ENCODE results near the gene TNFSF10. TPM values are rescaled to one million over a fixed set of nuclear protein-coding genes. Genes with fewer than 3 reads are reported as not detected.

TNFSF10 gene
- total and polyA plus RNA-seq, 10 of the 15 experiments (the other 5 are each of a cell fraction or from before 2014, with no cell fraction given), result 2.1 to 12.3 (median 4.4) TPM

DNA sequence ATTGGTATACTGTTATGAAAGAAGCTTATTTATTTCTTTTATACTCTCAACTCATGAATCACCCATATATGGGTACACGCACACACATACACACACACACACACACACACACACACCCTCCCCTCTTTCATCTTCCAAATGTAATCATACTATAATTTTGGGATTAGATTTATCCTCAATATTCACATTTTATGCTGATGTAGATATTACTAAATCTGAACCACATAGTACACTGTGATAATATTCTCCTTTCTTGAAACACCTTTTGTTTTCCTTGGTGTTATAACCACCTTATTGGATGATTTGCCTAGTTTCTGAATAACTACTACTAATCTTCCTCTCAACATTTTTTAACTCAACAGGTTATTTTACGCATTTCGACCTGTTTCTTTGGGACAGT is 66.8 kb downstream of the TNFSF10 start:
- RAD21 ChIA-PET (ENCODE audit: unreplicated experiment), result no interaction called here
- Histone ChIP-seq H3K27ac (ENCODE audit: control insufficient read depth, insufficient read depth) (no peak overlapping the region), H3K4me1 (ENCODE audit: control insufficient read depth, insufficient read depth, low read length) (no peaks in the 10 kb centered on the region), H3K36me3 (ENCODE audit: control insufficient read depth in 2 of 2, insufficient read depth in 2 of 2, low read length in 1 of 2) (no peaks in the 10 kb centered on the region), H3K4me3 (no peak overlapping the region), H2AFZ (ENCODE audit: control insufficient read depth, low read depth, low read length) (no peak overlapping the region), H3K79me2 (ENCODE audit: control insufficient read depth, insufficient read depth, low read length) (no peaks in the 10 kb centered on the region), H3K27me3 (replicated peaks in 1 of 2; ENCODE audit: control insufficient read depth in 2 of 2, insufficient read depth in 2 of 2, low read length in 1 of 2) (no peaks in the 10 kb centered on the region; a peak in 1 of 4 replicates), H3K9me3 (replicated peaks; ENCODE audit: control insufficient read depth, insufficient read depth, low read length) (no peaks in the 10 kb centered on the region), H3K4me2 (ENCODE audit: control insufficient read depth, insufficient read depth) (no peak overlapping the region), H4K20me1 (ENCODE audit: control insufficient read depth, insufficient read depth) (no peaks in the 10 kb centered on the region), H3K9ac (ENCODE audit: control insufficient read depth, insufficient read depth, low read length) (no peak overlapping the region)
- FAIRE-seq, result no peak
- 75% methylated on average over 3 of the region's 3 CpGs for WGBS (ENCODE audit: insufficient coverage, insufficient replicate concordance, low lambda C conversion rate, missing lambda C conversion rate)
- no TSS peak for BruUV-seq (replicated peaks)
- no peak for ATAC-seq
- POLR2A ChIA-PET, result no interaction called here
- SMC1A ChIA-PET (ENCODE audit: uncharacterized antibody, unreplicated experiment), result no interaction called here
- no peak for TF ChIP-seq BHLHE40 (IDR thresholded peaks at IDR 0.05; ENCODE audit: borderline replicate concordance in 1 of 2, low read depth in 2 of 2, low read length in 1 of 2)
- no peak for TF ChIP-seq CREM (IDR thresholded peaks at IDR 0.05; ENCODE audit: low read depth)
- no peak for TF ChIP-seq GABPA (IDR thresholded peaks at IDR 0.05; ENCODE audit: low read depth)
- TF ChIP-seq, protein P1, sequence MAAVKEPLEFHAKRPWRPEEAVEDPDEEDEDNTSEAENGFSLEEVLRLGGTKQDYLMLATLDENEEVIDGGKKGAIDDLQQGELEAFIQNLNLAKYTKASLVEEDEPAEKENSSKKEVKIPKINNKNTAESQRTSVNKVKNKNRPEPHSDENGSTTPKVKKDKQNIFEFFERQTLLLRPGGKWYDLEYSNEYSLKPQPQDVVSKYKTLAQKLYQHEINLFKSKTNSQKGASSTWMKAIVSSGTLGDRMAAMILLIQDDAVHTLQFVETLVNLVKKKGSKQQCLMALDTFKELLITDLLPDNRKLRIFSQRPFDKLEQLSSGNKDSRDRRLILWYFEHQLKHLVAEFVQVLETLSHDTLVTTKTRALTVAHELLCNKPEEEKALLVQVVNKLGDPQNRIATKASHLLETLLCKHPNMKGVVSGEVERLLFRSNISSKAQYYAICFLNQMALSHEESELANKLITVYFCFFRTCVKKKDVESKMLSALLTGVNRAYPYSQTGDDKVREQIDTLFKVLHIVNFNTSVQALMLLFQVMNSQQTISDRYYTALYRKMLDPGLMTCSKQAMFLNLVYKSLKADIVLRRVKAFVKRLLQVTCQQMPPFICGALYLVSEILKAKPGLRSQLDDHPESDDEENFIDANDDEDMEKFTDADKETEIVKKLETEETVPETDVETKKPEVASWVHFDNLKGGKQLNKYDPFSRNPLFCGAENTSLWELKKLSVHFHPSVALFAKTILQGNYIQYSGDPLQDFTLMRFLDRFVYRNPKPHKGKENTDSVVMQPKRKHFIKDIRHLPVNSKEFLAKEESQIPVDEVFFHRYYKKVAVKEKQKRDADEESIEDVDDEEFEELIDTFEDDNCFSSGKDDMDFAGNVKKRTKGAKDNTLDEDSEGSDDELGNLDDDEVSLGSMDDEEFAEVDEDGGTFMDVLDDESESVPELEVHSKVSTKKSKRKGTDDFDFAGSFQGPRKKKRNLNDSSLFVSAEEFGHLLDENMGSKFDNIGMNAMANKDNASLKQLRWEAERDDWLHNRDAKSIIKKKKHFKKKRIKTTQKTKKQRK (IDR thresholded peaks at IDR 0.05; ENCODE audit: low read depth, low read length), result no peak
- TF ChIP-seq TBL1XR1 (IDR thresholded peaks at IDR 0.05; ENCODE audit: low read depth, low read length), result no peak
- TF ChIP-seq, protein P2, sequence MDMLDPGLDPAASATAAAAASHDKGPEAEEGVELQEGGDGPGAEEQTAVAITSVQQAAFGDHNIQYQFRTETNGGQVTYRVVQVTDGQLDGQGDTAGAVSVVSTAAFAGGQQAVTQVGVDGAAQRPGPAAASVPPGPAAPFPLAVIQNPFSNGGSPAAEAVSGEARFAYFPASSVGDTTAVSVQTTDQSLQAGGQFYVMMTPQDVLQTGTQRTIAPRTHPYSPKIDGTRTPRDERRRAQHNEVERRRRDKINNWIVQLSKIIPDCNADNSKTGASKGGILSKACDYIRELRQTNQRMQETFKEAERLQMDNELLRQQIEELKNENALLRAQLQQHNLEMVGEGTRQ (IDR thresholded peaks at IDR 0.05; ENCODE audit: borderline replicate concordance, low read depth, low read length), result no peak
- TF ChIP-seq RELA (IDR thresholded peaks at IDR 0.05; ENCODE audit: borderline replicate concordance, partially characterized antibody), result no peak
- TF ChIP-seq TCF3 (IDR thresholded peaks at IDR 0.05; ENCODE audit: borderline replicate concordance, insufficient read depth, low read depth, low read length), result no peak
- no peak for TF ChIP-seq MTA3 (IDR thresholded peaks at IDR 0.05; ENCODE audit: borderline replicate concordance, low read length)
- TF ChIP-seq BCL11A (IDR thresholded peaks at IDR 0.05; ENCODE audit: low read depth, low read length), result no peak
- DNase-seq (ENCODE audit: low read depth, low spot score), result no peak
- intact Hi-C loops (cut with micrococcal nuclease; ENCODE audit: unreplicated experiment), result no loop called here
- CTCF ChIA-PET, result interaction anchor here (0.5 kb wide), 1 partner anchor 59 kb away, joined by 3 read pairs; no protein-coding TSS in a partner anchor
- in situ Hi-C loops (cut with MboI), result no loop called here

Small RNAs within 50 kb of the gene (small RNA-seq; reads per million reads assigned to genes)
- gene AC007919.1, result not detected

Other genes starting within 250 kb of the TNFSF10 start
- gene GHSR, start 75.0 kb downstream of the TNFSF10 start, total RNA-seq (2014; rRNA removed), result not detected in 2 replicates
- gene GHSR, start 75.0 kb downstream of the TNFSF10 start, total RNA-seq (2014; rRNA removed; fragmentation: Illumina TruSeq; extraction: Trizol), result not detected in 2 replicates
- not detected in 2 replicates for gene GHSR, start 75.0 kb downstream of the TNFSF10 start, total RNA-seq (2021)
- not detected in 2 replicates for gene GHSR, start 75.0 kb downstream of the TNFSF10 start, polyA plus RNA-seq (2011; rRNA removed)
- gene GHSR, start 75.0 kb downstream of the TNFSF10 start, polyA plus RNA-seq (2014; fragmentation: Illumina TruSeq; extraction: Trizol), result not detected in 2 replicates
- not detected for gene GHSR, start 75.0 kb downstream of the TNFSF10 start, polyA plus RNA-seq (2014; fragmentation: Nextera tagmentation; extraction: Ambion mirVana)
- gene GHSR, start 75.0 kb downstream of the TNFSF10 start, polyA plus RNA-seq (2014; rRNA removed), result not detected in 2 replicates
- gene GHSR, start 75.0 kb downstream of the TNFSF10 start, polyA plus RNA-seq (2016; fragmentation: Nextera tagmentation; extraction: Ambion mirVana), result not detected
- 2.3 and 2.5 TPM in 2 replicates for gene NCEH1, start 187.6 kb upstream of the TNFSF10 start, total RNA-seq (2014; rRNA removed)
- 3.6 and 3.9 TPM in 2 replicates for gene NCEH1, start 187.6 kb upstream of the TNFSF10 start, total RNA-seq (2014; rRNA removed; fragmentation: Illumina TruSeq; extraction: Trizol)
- gene NCEH1, start 187.6 kb upstream of the TNFSF10 start, total RNA-seq (2021), result 6.5 and 8.1 TPM in 2 replicates
- gene NCEH1, start 187.6 kb upstream of the TNFSF10 start, polyA plus RNA-seq (2011; rRNA removed), result 5.6 and 6.0 TPM in 2 replicates
- 5.0 and 5.4 TPM in 2 replicates for gene NCEH1, start 187.6 kb upstream of the TNFSF10 start, polyA plus RNA-seq (2014; fragmentation: Illumina TruSeq; extraction: Trizol)
- gene NCEH1, start 187.6 kb upstream of the TNFSF10 start, polyA plus RNA-seq (2014; fragmentation: Nextera tagmentation; extraction: Ambion mirVana), result 1 to 10 TPM; 1.8 to 2.3 TPM
- gene NCEH1, start 187.6 kb upstream of the TNFSF10 start, polyA plus RNA-seq (2014; rRNA removed), result 3.4 and 3.5 TPM in 2 replicates
- gene NCEH1, start 187.6 kb upstream of the TNFSF10 start, polyA plus RNA-seq (2016; fragmentation: Nextera tagmentation; extraction: Ambion mirVana), result 1 to 10 TPM; 5.2 to 7.7 TPM
- 34.7 and 47.8 TPM in 2 replicates for gene ECT2, start 227.3 kb upstream of the TNFSF10 start, total RNA-seq (2014; rRNA removed)
- gene ECT2, start 227.3 kb upstream of the TNFSF10 start, total RNA-seq (2014; rRNA removed; fragmentation: Illumina TruSeq; extraction: Trizol), result 46.3 and 46.7 TPM in 2 replicates
- gene ECT2, start 227.3 kb upstream of the TNFSF10 start, total RNA-seq (2021), result 37.6 and 38.7 TPM in 2 replicates
- gene ECT2, start 227.3 kb upstream of the TNFSF10 start, polyA plus RNA-seq (2011; rRNA removed), result 47.8 and 80.1 TPM in 2 replicates
- 37.6 and 46.3 TPM in 2 replicates for gene ECT2, start 227.3 kb upstream of the TNFSF10 start, polyA plus RNA-seq (2014; fragmentation: Illumina TruSeq; extraction: Trizol)
- gene ECT2, start 227.3 kb upstream of the TNFSF10 start, polyA plus RNA-seq (2014; fragmentation: Nextera tagmentation; extraction: Ambion mirVana), result 10 to 100 TPM; 21.5 to 27.5 TPM
- gene ECT2, start 227.3 kb upstream of the TNFSF10 start, polyA plus RNA-seq (2014; rRNA removed), result 21.0 and 22.6 TPM in 2 replicates
- 10 to 100 TPM; 40.2 to 42.8 TPM for gene ECT2, start 227.3 kb upstream of the TNFSF10 start, polyA plus RNA-seq (2016; fragmentation: Nextera tagmentation; extraction: Ambion mirVana)

Data from GM12878 (cell line).